Vagina (tissue), 2 donors: ENCODE data around the gene TP73.

Experiments used
- CTCF ChIP-seq, 3 experiments: fragments of 450-650 bp in 2 of 3; fragments of 200-600 bp in 1 of 3; sonication (generic) in 1 of 3; IDR thresholded peaks; one replicate each; pipeline ENCODE4 v1.5.1; 2017 to 2019; ENCODE audit warnings: antibody characterized with exemption in 3 of 3, mild to moderate bottlenecking in 2 of 3, moderate library complexity in 2 of 3
- POLR2A ChIP-seq, 2 donors: fragments of 450-650 bp; IDR thresholded peaks; one replicate each; pipeline ENCODE4 v1.6.1; 2017; ENCODE audit warnings: antibody characterized with exemption in 2 of 2, mild to moderate bottlenecking in 2 of 2, moderate library complexity in 2 of 2
- POLR2AphosphoS5 ChIP-seq, 2 donors: sonication (generic); formaldehyde crosslinking; IDR thresholded peaks; one replicate each; pipeline ENCODE4 v1.9.0; 2017; ENCODE audit warnings: antibody characterized with exemption in 2 of 2, mild to moderate bottlenecking in 2 of 2, low read depth in 1 of 2; ENCODE audit not compliant: insufficient read depth in 1 of 2

- TF ChIP-seq CTCF (IDR thresholded peaks at IDR 0.05) (no peak), POLR2A (IDR thresholded peaks at IDR 0.05) (no peak), POLR2AphosphoS5 (IDR thresholded peaks at IDR 0.05; ENCODE audit: insufficient read depth in 1 of 2, low read depth in 1 of 2) (no peak)
Observed at GRCh38 chr1:3749512-3749911, 97.2 kb downstream of the TP73 start.
